Right ventricle myocardium superior (tissue), 1 donor: Measurements from ENCODE around the gene BDH2. TPM values are rescaled to one million over a fixed set of nuclear protein-coding genes. Genes with fewer than 3 reads are reported as not detected.

Source experiments
- ATAC-seq: fragments of 200-7000 bp; cut with Tn5 transposase; one replicate; pipeline ENCODE4 v1.9.1; 2020; ENCODE audit warnings: mild to moderate bottlenecking; ENCODE audit not compliant: poor library complexity
- DNase-seq: peaks from one replicate; pipeline ENCODE4 v3.0.0-alpha.2; 2020
- intact Hi-C: fragments of 100-400 bp; cut with DNase I; formaldehyde crosslinking; loops from one replicate; pipeline ENCODE4 v1.11.2; 2022
- long read RNA-seq: library from polyadenylated mRNA; unstranded; transcript quantifications from one replicate; pipeline ENCODE4 v2.0.0, GENCODE V29; 2021
- total RNA-seq: library from RNA; stranded (reverse); fragmentation: NEBNext Ultra II Directional; extraction: Animal tissue kit (Norgen Biotek cat#: 25700); gene quantifications from one replicate; pipeline ENCODE4 v1.2.1, GENCODE V29; 2021
- donor health status: DM: no; HTN: yes; CAD: no; lungs with severe emphysema.

The BDH2 gene
- total RNA-seq, result 20.1 TPM
- long read RNA-seq, transcript BDH2-201 (10 exons, 1,126 nt), result major isoform, 14 of 18 reads
- long read RNA-seq, partial matches to known transcripts, result 0 of 18 reads
- long read RNA-seq, other reads (novel, unspliced or antisense), result 1 of 18 reads

DNA sequence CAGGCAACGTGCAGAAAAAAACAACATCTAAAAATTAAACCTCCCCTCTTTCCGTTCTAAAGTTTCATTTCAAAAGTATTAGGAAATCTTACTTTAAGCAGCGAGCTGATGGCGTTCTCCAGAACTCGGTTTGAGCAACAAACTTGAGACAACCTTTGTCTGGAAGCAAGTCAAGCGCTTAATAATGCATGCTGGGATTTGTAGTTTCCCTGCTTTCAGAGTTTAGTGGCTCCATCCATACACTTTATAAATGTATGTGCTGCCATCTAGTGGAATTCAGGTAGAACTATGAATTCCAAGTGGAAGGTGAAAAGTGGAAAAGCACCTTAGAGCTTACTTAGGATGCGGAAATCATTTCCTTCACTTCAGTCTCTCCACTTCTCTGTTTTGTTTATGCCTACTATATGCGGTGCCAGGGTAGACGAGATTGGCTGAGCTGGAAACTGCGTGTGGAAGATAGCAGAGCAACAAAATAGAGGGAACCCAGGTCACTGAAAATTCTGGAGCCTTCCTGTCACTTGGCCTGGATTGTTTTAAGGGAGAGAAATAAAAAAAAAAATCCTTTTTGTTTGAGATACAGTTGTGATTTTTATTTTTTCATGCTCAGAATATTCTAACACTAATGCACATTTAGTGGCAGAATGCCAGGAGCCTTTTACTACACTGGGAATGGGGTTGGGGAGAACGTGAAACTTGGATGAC is at the start of gene BDH2:
Gene BDH2, minus strand, starts transcription at position 144 of the 702 bp plus-strand sequence. CDS start 3,580 bp downstream, outside the sequence.
- intact Hi-C loops, result loop anchor here (5.0 to 10.0 kb wide), 2 partner anchors 475 to 648 kb away; no protein-coding TSS in a partner anchor
- ATAC-seq, result peak; percentile 98
- DNase-seq, result no peak

- intact Hi-C loops, result no loop called here
- DNase-seq, result no peak
- no peak for ATAC-seq
These were observed 45.3 kb upstream of the BDH2 start for GRCh38 chr4:103144926-103145325.

DNA sequence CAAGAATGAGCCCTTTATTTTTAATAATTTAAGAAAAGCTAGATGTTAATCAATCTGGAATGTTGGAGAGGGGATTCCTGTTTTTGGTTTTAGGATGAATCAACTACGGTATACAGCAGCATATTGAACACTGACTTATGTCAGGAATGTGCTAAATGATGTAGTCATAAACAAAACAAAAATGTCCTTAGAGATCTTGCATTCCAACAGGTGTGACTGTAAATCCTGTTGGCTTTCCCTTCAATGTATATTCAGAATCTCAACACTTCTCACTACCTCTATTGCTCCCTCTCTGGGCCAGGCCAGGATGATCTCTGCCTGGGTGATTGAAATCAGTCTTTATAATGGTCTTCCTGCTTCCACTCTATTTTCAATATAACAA is 37.8 kb upstream of the BDH2 start:
- intact Hi-C loops, result no loop called here
- DNase-seq, result no peak
- no peak for ATAC-seq

DNA sequence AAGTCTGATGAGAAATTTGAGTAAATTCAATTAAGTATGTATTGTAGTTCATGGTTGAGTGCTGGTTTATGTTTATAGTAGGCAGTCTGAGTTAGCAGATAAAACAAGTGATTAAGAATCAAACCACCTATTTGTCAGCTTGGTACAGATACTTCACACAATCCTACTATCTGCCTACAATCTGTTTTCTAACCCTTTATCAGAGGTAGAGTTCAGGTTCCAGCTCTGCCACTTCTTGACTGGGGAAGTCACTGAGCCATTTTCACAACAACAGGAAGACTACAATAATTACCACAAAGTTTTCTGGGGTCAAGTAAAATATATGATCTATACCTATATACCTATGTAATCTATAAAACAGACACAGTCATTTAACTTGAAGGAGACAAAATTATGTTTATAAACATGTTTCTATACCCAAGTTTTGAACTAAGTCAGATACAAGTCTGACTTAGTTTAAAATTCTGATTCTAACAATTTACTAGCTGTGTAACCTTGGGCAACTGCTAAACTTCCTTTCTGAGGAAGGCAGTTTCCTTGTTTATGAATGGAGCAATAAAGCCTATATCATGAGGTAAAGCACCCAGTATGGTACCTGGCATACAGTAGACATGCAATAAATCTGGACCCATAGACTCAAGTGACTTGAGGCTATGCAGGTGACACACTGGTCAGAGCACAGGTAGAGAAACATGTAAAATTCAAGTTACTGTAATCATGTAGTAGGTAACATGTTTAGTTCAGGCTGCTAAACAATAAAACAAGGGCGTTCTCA is 37.2 kb upstream of the BDH2 start:
- DNase-seq (no peak), ATAC-seq (no peak)
- intact Hi-C loops, result no loop called here

DNA sequence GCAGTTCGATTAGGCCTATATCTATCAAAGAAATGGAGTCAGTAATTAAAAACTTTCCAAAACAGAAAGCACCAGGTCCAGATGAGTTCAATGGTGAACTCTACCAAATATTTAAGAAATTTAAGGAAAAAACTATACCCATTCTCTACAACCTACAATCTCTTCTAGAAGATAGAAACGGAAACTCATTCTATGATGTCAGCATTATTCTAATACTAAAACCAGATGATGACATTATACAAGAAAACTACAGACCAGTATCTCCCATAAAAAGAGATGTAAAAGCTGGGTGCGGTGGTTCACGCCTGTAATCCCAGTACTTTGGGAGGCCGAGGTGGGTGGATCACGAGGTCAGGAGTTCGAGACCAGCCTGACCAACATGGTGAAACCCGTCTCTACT is 29.5 kb upstream of the BDH2 start:
- no peak for DNase-seq
- intact Hi-C loops, result no loop called here
- ATAC-seq, result no peak

- intact Hi-C loops, result no loop called here
- no peak for ATAC-seq
- DNase-seq, result no peak
These were observed 26.5 kb upstream of the BDH2 start for GRCh38 chr4:103126126-103126525.

DNA sequence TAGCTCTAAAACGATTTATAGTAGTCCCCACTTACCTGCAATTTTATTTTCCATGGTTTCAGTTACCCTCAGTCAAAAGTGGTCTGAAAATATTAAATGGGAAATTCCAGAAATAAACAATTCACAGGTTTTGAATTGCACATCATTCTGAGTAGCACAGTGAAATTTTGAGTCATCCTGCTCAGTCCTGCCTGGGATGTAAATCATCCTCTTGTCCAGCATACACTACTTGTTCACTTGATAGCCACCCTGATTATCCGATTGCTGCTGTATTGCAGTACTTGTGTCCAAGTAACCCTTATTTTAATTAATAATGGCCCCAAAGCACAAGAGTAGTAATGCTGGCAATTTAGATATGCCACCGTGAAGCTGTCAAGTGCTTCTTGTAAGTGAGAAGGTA is 23.5 kb upstream of the BDH2 start:
- DNase-seq (no peak), ATAC-seq (no peak)
- intact Hi-C loops, result no loop called here

GRCh38 chr4:103118166-103118565 is 18.5 kb upstream of the BDH2 start:
- intact Hi-C loops, result no loop called here
- ATAC-seq (no peak), DNase-seq (no peak)

DNA sequence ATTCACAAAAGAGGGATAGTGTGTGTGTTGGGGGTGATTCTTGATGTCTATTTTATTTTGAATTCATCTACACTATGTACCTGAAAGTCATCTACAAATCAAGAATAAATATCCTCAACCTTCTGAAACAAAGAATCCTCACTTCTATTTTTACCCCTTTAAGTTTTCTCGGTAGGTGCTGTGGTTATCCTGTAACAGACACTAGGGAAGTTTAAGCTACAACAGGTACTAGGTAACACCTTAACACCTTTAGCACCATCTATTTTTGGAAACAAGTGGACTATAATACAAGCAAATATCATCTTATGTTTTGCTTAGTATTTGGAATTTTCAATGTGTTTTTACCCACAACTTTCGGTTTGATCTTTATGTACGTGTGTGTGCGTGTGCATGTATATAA is 12.0 kb upstream of the BDH2 start:
- ATAC-seq (no peak), DNase-seq (no peak)
- intact Hi-C loops, result no loop called here

- DNase-seq, result no peak
- intact Hi-C loops, result no loop called here
- ATAC-seq, result no peak
These were observed 8.9 kb upstream of the BDH2 start for GRCh38 chr4:103108542-103108941.

- intact Hi-C loops, result no loop called here
- DNase-seq (no peak), ATAC-seq (no peak)
These were observed 6.1 kb upstream of the BDH2 start for GRCh38 chr4:103105558-103106356.

DNA sequence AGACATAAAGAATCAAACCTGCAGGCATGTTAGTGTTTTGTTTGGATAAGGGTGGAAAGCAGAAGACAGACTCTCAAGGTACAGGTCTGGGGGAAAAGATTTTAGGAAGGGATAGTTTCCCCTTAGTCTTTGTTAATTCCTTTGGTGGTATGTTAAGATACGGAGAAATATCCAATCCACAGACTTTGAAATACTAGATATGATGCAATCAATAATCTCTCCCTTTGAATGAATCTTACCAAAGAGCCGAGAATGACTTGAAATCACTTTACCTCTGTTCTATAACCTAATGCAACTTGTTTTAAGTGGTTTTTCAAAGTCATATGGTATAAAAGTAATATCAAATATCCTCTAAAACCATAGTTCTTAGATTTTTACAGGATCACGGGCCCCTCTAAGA is 5.3 kb upstream of the BDH2 start:
- DNase-seq, result no peak
- intact Hi-C loops, result no loop called here
- ATAC-seq, result no peak

GRCh38 chr4:103100691-103101090 is 1.1 kb upstream of the BDH2 start:
- intact Hi-C loops, result no loop called here
- no peak for DNase-seq
- ATAC-seq, result no peak

DNA sequence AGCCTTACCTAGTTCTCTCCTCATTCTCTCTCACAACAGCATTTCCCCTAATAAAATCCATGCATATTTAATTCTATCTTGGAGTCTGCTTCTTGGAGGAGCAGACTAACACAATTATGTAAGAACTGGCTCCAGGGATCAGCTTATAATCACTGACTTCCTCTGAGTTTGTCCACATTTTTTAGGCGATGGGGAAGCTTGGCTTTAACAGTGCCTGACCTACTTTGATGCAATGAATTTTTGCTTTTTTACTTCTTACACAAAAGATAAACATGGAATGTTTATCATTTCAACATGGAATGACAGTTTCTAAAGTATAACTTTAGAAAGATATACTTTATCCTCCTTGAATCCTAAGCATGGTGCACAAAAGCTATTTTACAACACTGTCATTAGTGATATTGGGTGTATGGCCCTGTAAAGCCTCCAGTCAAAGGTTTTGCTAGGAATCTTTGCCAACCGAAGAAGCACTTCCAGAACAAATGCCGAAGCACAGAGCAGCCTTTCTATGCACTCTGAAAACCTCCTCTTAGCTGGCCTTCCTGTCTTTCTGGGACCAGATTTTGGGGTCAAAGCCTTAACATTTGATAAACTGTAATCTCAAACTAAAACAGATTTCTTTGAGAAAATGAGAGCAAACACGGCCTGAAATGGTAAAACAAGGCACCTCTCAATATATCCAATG is 736 bp downstream of the BDH2 start:
- DNase-seq, result no peak
- intact Hi-C loops, result loop anchor here (5.0 to 10.0 kb wide), 2 partner anchors 474 to 647 kb away; no protein-coding TSS in a partner anchor
- peak; percentile 53 for ATAC-seq

GRCh38 chr4:103098341-103098740 is 1.3 kb downstream of the BDH2 start:
- intact Hi-C loops, result loop anchor here (5.0 to 10.0 kb wide), 2 partner anchors 474 to 646 kb away; no protein-coding TSS in a partner anchor

GRCh38 chr4:103097112-103097511 is 2.5 kb downstream of the BDH2 start:
- no peak for ATAC-seq
- intact Hi-C loops, result loop anchor here (5.0 to 10.0 kb wide), 2 partner anchors 472 to 645 kb away; no protein-coding TSS in a partner anchor
- no peak for DNase-seq

More at GRCh38 chr4:103098341-103098740, 1.3 kb downstream of the BDH2 start:
- no peak for ATAC-seq
- DNase-seq, result peak; percentile 26

DNA sequence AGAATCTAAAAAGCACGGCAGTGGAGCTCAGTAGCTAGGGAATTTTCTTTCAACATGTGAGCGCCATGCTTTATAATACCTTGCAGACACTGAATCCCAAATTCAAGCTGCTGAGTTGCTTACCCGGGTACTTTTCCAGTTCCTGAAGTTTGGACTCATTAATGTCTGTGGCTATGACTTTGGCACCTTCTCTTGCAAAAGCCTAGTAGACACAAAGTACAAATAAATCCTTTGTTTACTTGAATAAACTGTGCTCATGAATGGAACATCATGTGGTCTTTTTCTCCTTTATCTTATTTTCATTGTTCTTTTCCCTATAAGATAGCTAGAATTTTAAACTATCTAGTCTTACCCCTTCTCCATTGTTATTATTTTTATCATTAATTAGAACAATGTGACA is 4.6 kb downstream of the BDH2 start:
- DNase-seq, result no peak
- no peak for ATAC-seq
- intact Hi-C loops, result loop anchor here (5.0 to 10.0 kb wide), 2 partner anchors 470 to 643 kb away; no protein-coding TSS in a partner anchor

DNA sequence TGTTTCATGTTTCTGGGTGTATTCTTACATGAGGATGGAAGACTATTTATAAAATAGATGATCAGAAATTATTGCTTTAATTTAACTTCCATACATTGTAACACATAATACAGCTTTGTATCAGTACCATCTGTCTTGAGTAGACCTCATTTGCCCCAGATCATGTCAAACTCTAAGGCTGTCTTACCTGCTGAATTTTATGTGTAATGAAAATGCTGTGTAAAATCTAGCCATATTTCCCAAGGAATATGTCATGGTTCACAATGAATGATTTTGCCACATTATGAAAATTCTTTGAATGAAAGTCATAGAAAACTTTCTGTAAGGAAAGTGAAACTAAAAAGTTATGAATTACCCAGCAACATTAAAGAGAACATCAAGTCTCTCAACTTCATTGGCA is 7.4 kb downstream of the BDH2 start:
- ATAC-seq (no peak), DNase-seq (no peak)
- intact Hi-C loops, result loop anchor here (10.0 kb wide), 1 partner anchor 467 kb away; no protein-coding TSS in a partner anchor
